ENCODE results near the gene ZNF574.

DNA sequence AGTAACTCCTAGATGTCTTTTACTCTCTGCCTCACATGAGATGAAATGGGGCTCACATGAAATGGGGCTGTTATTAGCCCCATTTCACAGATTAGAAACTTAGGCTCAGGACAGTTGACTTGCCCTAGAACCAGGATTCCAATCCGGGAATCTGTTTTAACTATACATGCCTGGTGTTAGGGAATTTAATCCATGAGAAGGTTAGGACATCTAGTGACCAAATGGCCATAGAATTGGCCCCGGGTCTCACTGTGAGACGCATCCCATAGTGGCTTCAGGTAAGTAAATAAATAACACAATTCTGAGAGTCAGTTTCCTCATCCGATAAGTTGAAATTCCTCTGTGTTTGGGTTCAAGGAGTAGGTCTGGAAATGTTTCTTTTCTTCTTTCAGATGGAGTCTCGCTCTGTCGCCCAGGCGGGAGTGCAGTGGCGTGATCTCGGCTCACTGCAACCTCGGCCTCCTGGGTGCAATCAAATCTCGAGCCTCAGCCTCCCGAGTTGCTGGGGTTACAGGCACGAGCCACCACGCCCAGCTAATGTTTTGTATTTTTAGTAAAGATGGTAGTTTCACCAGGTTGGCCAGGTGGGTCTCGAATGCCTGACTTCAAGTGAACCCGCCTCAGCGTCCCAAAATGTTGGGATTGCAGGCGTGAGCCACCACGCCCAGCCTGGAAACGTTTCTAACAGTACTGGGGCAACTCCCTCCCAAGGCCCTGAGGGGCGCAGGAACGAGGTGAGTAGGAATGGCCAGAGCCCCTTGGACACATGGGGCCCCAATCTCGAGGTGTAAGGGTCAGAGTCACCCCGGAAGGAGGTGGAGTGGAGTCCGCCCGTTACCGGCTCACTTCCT, 1.2 kb upstream of the ZNF574 start:
- TF ChIP-seq YY1 (IDR thresholded peaks at IDR 0.05; ENCODE audit: low read depth) (no peak), RAD21 (IDR thresholded peaks at IDR 0.05; ENCODE audit: low read depth) (no peak), MAX (IDR thresholded peaks at IDR 0.05) (no peak), EP300 (IDR thresholded peaks at IDR 0.05; ENCODE audit: borderline replicate concordance) (no peak)
